Astrocyte (in vitro differentiated cells and primary cell): ENCODE measurements around the gene S1PR3. TPM values are rescaled to one million over a fixed set of nuclear protein-coding genes. Genes with fewer than 3 reads are reported as not detected.

ENCODE experiments used
- DNase-seq: peaks from one replicate; pipeline ENCODE4 v3.0.0-alpha.2; 2010; ENCODE audit warnings: low read depth
- FAIRE-seq: peaks from 2 replicates; lab custom pipeline; 2011; peaks lifted over from hg19 to GRCh38; lab: Jason Lieb, UNC
- H2AFZ ChIP-seq: 2 replicates; pipeline ENCODE4 v1.6.0; 2012; ENCODE audit warnings: low read depth, low read length, inconsistent platforms
- H3K27ac ChIP-seq: 2 replicates; pipeline ENCODE4 v1.5.1; 2011; ENCODE audit warnings: low read depth, low read length, inconsistent platforms
- H3K27me3 ChIP-seq: 2 replicates; pipeline ENCODE4 v1.6.0; 2011; ENCODE audit warnings: low read length, inconsistent platforms; ENCODE audit not compliant: insufficient read depth
- H3K36me3 ChIP-seq: 2 replicates; pipeline ENCODE4 v1.5.1; 2011; ENCODE audit warnings: low read length, inconsistent platforms; ENCODE audit not compliant: insufficient read depth
- H3K4me1 ChIP-seq: 2 replicates; pipeline ENCODE4 v1.5.1; 2011; ENCODE audit warnings: low read length, inconsistent platforms; ENCODE audit not compliant: insufficient read depth
- H3K4me2 ChIP-seq: 2 replicates; pipeline ENCODE4 v1.6.0; 2012; ENCODE audit warnings: low read length, inconsistent platforms
- H3K4me3 ChIP-seq: 2 replicates; pipeline ENCODE4 v1.5.1; 2011; ENCODE audit warnings: low read depth, mild to moderate bottlenecking, low read length, inconsistent platforms; ENCODE audit not compliant: insufficient read depth
- H3K79me2 ChIP-seq: 2 replicates; pipeline ENCODE4 v1.6.0; 2012; ENCODE audit warnings: mild to moderate bottlenecking, low read length, inconsistent platforms; ENCODE audit not compliant: insufficient read depth
- H3K9ac ChIP-seq: 2 replicates; pipeline ENCODE4 v1.6.0; 2012; ENCODE audit warnings: mild to moderate bottlenecking, low read length, inconsistent platforms
- H3K9me3 ChIP-seq: 2 replicates; pipeline ENCODE4 v1.5.1; 2012; ENCODE audit warnings: low read depth, mild to moderate bottlenecking, low read length, inconsistent platforms; ENCODE audit not compliant: insufficient read depth
- H4K20me1 ChIP-seq: 2 replicates; pipeline ENCODE4 v1.6.0; 2012; ENCODE audit warnings: low read length, inconsistent platforms; ENCODE audit not compliant: insufficient read depth
- H3K27ac Mint-ChIP-seq: one replicate; pipeline ENCODE4 v1.8.0; 2021; ENCODE audit warnings: mild to moderate bottlenecking, mixed read lengths; ENCODE audit not compliant: unreplicated experiment
- H3K27me3 Mint-ChIP-seq: one replicate; pipeline ENCODE4 v1.8.0; 2021; ENCODE audit warnings: low read depth, mixed read lengths; ENCODE audit not compliant: unreplicated experiment
- H3K36me3 Mint-ChIP-seq: one replicate; pipeline ENCODE4 v1.8.0; 2021; ENCODE audit warnings: low read depth, mixed read lengths; ENCODE audit not compliant: unreplicated experiment
- H3K4me1 Mint-ChIP-seq: one replicate; pipeline ENCODE4 v1.8.0; 2021; ENCODE audit warnings: low read depth, mixed read lengths; ENCODE audit not compliant: unreplicated experiment
- H3K4me3 Mint-ChIP-seq: one replicate; pipeline ENCODE4 v1.8.0; 2021; ENCODE audit warnings: mild to moderate bottlenecking, moderate library complexity, mixed read lengths; ENCODE audit not compliant: unreplicated experiment
- H3K9me3 Mint-ChIP-seq: one replicate; pipeline ENCODE4 v1.8.0; 2021; ENCODE audit warnings: mild to moderate bottlenecking, mixed read lengths; ENCODE audit not compliant: unreplicated experiment
- CTCF ChIP-seq: IDR thresholded peaks from 2 replicates; pipeline ENCODE4 v1.5.1; 2011; ENCODE audit warnings: low read depth, mild to moderate bottlenecking, inconsistent platforms, low read length, moderate library complexity; ENCODE audit not compliant: insufficient read depth
- EZH2 ChIP-seq: IDR thresholded peaks from 2 replicates; pipeline ENCODE4 v1.6.1; 2012; ENCODE audit warnings: mild to moderate bottlenecking, low read length, inconsistent platforms; ENCODE audit not compliant: insufficient read depth
- total RNA-seq: library from RNA; stranded (reverse); gene quantifications from 2 replicates; pipeline ENCODE4 v1.2.1, GENCODE V29; 2021

The S1PR3 gene
- total RNA-seq, 1 donor from 2014 or later, result 24.6 TPM

- H3K9me3 Mint-ChIP-seq, result no peaks in the 10 kb centered on the region
- no peak for TF ChIP-seq EZH2
- TF ChIP-seq CTCF, result no peak
- peaks cover 55% of the 10 kb centered on the region for H3K4me1 ChIP-seq
- H3K9me3 ChIP-seq, result no peaks in the 10 kb centered on the region
- DNase-seq, result no peak
- H3K27ac ChIP-seq, result no peak overlapping the region
- no peaks in the 10 kb centered on the region for H3K36me3 ChIP-seq
- H3K4me2 ChIP-seq, result peak overlapping the region; percentile 69
- H3K27ac Mint-ChIP-seq, result no peak overlapping the region
- no peak overlapping the region for H3K4me3 Mint-ChIP-seq
- H3K4me3 ChIP-seq, result no peak overlapping the region
- no peaks in the 10 kb centered on the region for H3K79me2 ChIP-seq
- H3K9ac ChIP-seq, result no peak overlapping the region
- H3K27me3 ChIP-seq, result no peaks in the 10 kb centered on the region
- FAIRE-seq, result no peak
- no peaks in the 10 kb centered on the region for H3K36me3 Mint-ChIP-seq
- H3K4me1 Mint-ChIP-seq, result peaks cover 35% of the 10 kb centered on the region
- no peaks in the 10 kb centered on the region for H3K27me3 Mint-ChIP-seq
- no peak overlapping the region for H2AFZ ChIP-seq
- H4K20me1 ChIP-seq, result no peaks in the 10 kb centered on the region
Measured at GRCh38 chr9:88951155-88951542, 40.1 kb upstream of the S1PR3 start.

GRCh38 chr9:88952086-88952615 is 39.1 kb upstream of the S1PR3 start:
- Histone ChIP-seq H3K9me3 (no peaks in the 10 kb centered on the region), H2AFZ (no peak overlapping the region), H3K79me2 (no peaks in the 10 kb centered on the region), H3K9ac (no peak overlapping the region), H3K4me2 (no peak overlapping the region), H3K4me3 (no peak overlapping the region), H4K20me1 (no peaks in the 10 kb centered on the region), H3K27me3 (no peaks in the 10 kb centered on the region), H3K36me3 (no peaks in the 10 kb centered on the region), H3K27ac (no peak overlapping the region), H3K4me1 (peaks cover 55% of the 10 kb centered on the region)
- H3K4me1 Mint-ChIP-seq, result peaks cover 34% of the 10 kb centered on the region
- no peaks in the 10 kb centered on the region for H3K9me3 Mint-ChIP-seq
- H3K4me3 Mint-ChIP-seq, result no peak overlapping the region
- peak overlapping the region; percentile 37 for H3K27ac Mint-ChIP-seq
- DNase-seq (no peak), FAIRE-seq (no peak)
- no peak for TF ChIP-seq EZH2
- TF ChIP-seq CTCF, result no peak
- H3K27me3 Mint-ChIP-seq, result peaks cover 3% of the 10 kb centered on the region
- no peaks in the 10 kb centered on the region for H3K36me3 Mint-ChIP-seq

- H3K27ac ChIP-seq, result peak overlapping the region; percentile 73
- H2AFZ ChIP-seq, result peak overlapping the region; percentile 49
- peak overlapping the region; percentile 82 for H3K27ac Mint-ChIP-seq
Measured at GRCh38 chr9:88952976-88953375, 38.3 kb upstream of the S1PR3 start.

More at GRCh38 chr9:88952976-88953375, 38.3 kb upstream of the S1PR3 start:
- Histone ChIP-seq H4K20me1 (no peaks in the 10 kb centered on the region), H3K79me2 (no peaks in the 10 kb centered on the region), H3K4me1 (peaks cover 49% of the 10 kb centered on the region), H3K36me3 (no peaks in the 10 kb centered on the region), H3K9me3 (no peaks in the 10 kb centered on the region), H3K27me3 (no peaks in the 10 kb centered on the region), H3K4me3 (no peak overlapping the region), H3K9ac (peak overlapping the region; percentile 46), H3K4me2 (peak overlapping the region; percentile 74)
- Mint-ChIP-seq H3K9me3 (no peaks in the 10 kb centered on the region), H3K4me3 (no peak overlapping the region), H3K27me3 (peaks cover 3% of the 10 kb centered on the region), H3K36me3 (no peaks in the 10 kb centered on the region), H3K4me1 (peaks cover 28% of the 10 kb centered on the region)
- DNase-seq, result no peak
- no peak for FAIRE-seq
- no peak for TF ChIP-seq EZH2
- TF ChIP-seq CTCF, result no peak
